ENCODE measurements around the gene TMEM273.

Gene TMEM273

DNA sequence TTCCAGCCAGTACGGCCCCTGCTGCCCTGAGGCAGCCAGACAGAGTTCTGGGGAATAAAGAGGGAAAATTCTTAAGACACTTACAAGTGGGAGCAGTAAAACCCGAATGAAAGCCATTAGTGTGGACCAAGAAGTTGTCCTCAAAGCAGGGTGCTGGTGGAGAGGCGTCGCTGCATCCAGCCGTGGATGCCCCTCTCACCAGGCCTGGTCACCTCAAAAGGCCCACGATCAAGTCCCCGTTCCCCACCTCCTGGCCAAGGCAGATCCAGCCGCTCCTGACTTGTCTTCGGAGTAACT lies 73.5 kb downstream of the TMEM273 start:
- DNase-seq: no peak

DNA sequence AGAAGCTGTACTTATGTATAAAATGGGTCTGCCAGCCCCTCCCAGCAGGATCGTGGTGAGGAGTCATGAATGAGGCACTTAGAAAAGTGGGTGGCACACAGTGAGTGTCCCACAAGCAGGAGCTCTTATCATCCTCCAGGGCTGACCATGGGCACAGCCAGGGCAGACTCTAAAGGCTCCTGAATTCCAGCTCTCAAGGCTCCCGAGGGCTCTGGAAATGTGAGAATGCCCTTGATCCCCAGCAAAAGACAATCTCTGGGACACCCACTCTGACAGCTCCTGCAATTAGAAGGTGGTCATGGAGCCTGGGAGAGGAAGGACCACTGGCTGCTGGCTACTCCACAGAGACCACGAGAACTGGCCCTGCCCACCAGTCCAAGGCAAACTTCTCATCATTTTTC lies 74.5 kb downstream of the TMEM273 start:
- no peak for DNase-seq

DNA sequence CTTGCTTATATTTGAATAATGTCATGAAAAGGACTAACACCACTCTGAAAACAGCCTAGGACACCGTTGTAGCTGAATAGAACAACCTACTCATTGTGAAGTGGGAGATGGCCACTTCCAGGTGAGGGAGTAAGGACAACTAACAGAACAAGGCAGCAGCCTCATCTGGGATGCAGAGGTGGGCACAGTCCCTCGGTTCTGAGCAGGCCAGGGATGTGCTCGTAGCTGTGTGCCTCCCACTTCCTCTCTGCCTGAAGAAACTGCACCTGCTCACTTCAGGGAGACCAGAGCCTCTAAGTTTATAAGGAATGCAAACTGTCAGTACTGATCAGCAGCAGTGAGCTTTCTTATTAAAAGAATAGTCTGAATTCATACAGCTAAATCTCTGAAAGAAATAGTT lies 75.3 kb downstream of the TMEM273 start:
- DNase-seq: no peak

DNA sequence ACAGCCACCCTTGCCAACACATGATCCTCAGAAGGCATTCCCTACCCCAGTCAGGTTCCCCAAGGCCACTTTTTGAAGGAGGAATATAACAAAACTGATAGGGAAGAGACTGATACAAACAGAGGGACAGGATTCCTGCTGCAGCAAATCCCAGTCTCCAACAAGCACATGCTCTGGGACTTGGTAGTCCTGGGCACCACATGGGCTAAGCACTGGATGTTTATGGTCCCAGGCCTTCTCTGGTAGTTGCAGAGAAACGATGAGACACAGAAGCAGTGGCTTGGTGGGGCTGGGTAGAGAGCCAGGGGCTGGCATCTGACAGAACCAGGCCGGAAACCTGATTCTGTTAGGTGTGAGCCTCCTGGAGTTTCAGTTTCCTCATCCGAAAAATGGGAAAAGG lies 76.1 kb downstream of the TMEM273 start:
- DNase-seq: no peak

DNA sequence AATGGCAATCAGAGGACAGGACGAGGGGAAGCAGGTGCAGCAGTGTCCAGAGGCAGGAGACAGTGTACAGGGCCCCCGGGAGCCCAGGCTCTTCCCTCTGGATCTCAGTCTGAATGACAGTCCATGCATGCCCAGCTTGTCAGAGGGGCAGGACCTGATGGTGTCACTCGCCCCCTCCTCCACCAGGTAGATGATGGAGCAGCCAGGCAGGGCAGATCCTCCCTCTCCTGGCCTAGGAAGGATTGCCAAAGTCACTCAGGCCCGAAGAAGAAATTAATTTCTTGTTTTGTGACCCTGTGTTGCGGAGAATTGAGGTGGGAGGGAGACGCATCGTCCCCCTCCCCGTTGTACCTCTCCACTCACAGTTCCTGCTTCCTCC lies 76.9 kb downstream of the TMEM273 start:
- no peak for DNase-seq

DNA sequence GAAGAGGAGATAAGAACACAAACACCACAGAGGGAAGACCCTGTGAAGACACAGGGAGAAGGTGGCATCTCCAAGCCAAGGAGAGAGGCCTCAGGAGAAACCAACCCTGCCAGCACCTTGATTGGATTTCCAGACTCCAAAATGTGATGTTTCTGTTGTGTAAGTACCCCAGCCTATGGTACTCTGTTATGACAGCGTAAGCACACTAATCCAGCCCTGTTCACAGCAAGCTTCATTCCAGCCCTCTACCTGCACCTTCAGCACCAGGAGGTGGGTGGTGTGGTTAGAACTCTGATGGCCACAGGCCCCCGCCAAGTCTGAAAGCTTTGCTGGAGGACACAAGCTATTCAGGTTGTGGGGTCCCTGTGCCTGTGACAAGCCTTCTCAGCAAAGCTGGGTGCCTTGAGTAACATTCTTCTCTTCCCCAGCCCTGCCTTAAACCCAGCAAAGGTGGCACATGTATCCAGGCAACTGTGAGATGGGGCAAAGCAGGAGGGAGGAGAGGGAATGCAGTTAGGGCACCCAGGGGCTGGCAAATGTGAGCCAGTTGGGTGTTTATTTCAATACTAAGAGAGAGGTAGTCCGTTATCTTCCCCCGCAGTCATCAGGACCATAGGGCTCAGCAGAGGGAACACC lies 77.4 kb downstream of the TMEM273 start:
- no peak for DNase-seq

DNA sequence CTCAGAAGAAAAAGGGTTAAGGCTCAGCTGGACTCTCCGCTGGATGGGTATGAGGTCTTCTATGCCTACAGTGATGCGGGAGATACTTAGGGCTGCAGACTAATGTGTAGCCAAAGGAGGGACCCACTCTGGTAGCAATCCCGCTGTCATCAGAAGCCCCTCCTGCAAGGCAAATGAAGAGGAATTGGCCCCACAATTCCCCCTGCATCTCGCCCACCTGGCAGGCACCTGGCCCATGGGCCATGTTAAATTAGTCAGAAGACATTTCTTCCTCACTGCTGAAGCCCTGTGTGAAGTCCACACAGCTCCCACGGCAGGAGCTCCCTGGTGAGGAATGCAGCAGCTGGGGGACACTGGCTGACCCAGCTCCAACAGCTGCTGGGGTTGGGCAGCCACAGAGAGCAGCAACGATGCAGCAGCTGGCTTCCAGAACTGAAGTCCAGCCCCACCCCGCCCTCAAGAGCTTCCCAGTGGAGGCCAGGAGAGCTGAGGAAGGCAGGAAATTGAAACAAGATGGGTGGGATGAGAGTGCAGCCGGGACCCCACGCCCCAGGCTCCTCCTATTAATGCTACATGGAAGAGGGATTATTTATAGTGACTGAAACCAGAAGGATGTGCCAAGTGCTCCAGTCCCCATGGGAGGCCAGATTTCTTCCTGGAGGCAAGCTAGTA lies 78.4 kb downstream of the TMEM273 start:
- DNase-seq: no peak

- DNase-seq: no peak
These were observed 79.5 kb downstream of the TMEM273 start for GRCh38 chr10:49108656-49109055.

GRCh38 chr10:49107887-49108267 lies 80.3 kb downstream of the TMEM273 start:
- DNase-seq: no peak

- DNase-seq: no peak
These were observed 80.9 kb downstream of the TMEM273 start for GRCh38 chr10:49107111-49107886.

- DNase-seq: no peak
These were observed 81.7 kb downstream of the TMEM273 start for GRCh38 chr10:49106451-49106850.

- DNase-seq: no peak
These were observed 83.1 kb downstream of the TMEM273 start for GRCh38 chr10:49105076-49105475.
